Measurements from ENCODE around the gene STAG1. TPM values are rescaled to one million over a fixed set of nuclear protein-coding genes. Genes with fewer than 3 reads are reported as not detected.
"Not testable (repeated sequence)": the region's sequence is repeated elsewhere in the genome, so short reads cannot be mapped to it uniquely, and the experiment has no call there.

Gene STAG1
- total RNA-seq, 4 donors from 2014 or later: 39.3 to 53.3 (median 51.3) TPM

GRCh38 chr3:136752422-136753325 is 496 bp upstream of the STAG1 start:
- no peaks in the 10 kb centered on the region for H3K9me3 ChIP-seq
- 0% methylated on average over 11 to 16 of the region's 73 CpGs for WGBS, 2 donors (ENCODE audit: low coverage in 1 of 2)
- TF ChIP-seq CTCF (IDR thresholded peaks at IDR 0.05) (peak in 2 of 4 experiments; percentile 41 to 98), EP300 (IDR thresholded peaks at IDR 0.05) (no peak), POLR2A (IDR thresholded peaks at IDR 0.05) (peak; percentile 51 to 74), POLR2AphosphoS5 (IDR thresholded peaks at IDR 0.05) (no peak)
- peaks cover 0 to 48% (median 15%) of the 10 kb centered on the region in 3 donors for H3K4me1 ChIP-seq
- H3K36me3 ChIP-seq: no peaks in the 10 kb centered on the region
- peak overlapping the region; percentile 59 to 83 for H3K4me3 ChIP-seq
- peak overlapping the region; percentile 95 to 99 (median 99) for H3K27ac ChIP-seq
- ATAC-seq: peak; percentile 94
- H3K27me3 ChIP-seq: no peaks in the 10 kb centered on the region

GRCh38 chr3:136751316-136752171 is 634 bp downstream of the STAG1 start:
- WGBS, 2 donors (ENCODE audit: low coverage in 1 of 2): no CpG with 5 or more reads among the region's 97 CpGs
- no peaks in the 10 kb centered on the region for H3K36me3 ChIP-seq
- TF ChIP-seq EP300 (IDR thresholded peaks at IDR 0.05): no peak
- no peak for TF ChIP-seq CTCF (IDR thresholded peaks at IDR 0.05)
- ATAC-seq: peak; percentile 49
- H3K4me1 ChIP-seq: peaks cover 0 to 59% (median 15%) of the 10 kb centered on the region in 3 donors
- no peaks in the 10 kb centered on the region for H3K9me3 ChIP-seq
- peak overlapping the region; percentile 81 to 99 (median 99) for H3K27ac ChIP-seq
- no peaks in the 10 kb centered on the region for H3K27me3 ChIP-seq
- H3K4me3 ChIP-seq: peak overlapping the region; percentile 59 to 83

GRCh38 chr3:136750897-136751315 is 1.3 kb downstream of the STAG1 start:
- WGBS, 2 donors (ENCODE audit: low coverage in 1 of 2): 0 to 1% methylated on average over 7 to 9 of the region's 9 CpGs
- TF ChIP-seq POLR2A (IDR thresholded peaks at IDR 0.05): no peak
- TF ChIP-seq POLR2AphosphoS5 (IDR thresholded peaks at IDR 0.05): peak; percentile 5
- no peak for TF ChIP-seq CTCF (IDR thresholded peaks at IDR 0.05)
- no peak for TF ChIP-seq EP300 (IDR thresholded peaks at IDR 0.05)
- Histone ChIP-seq H3K9me3 (no peaks in the 10 kb centered on the region), H3K4me1 (peaks cover 0 to 66% (median 18%) of the 10 kb centered on the region in 3 donors), H3K36me3 (no peaks in the 10 kb centered on the region), H3K27ac (peak overlapping the region; percentile 81 to 99 (median 99)), H3K27me3 (no peaks in the 10 kb centered on the region), H3K4me3 (peak overlapping the region; percentile 59 to 83)
- ATAC-seq: no peak

GRCh38 chr3:136750209-136750896 is 1.8 kb downstream of the STAG1 start:
- peak overlapping the region; percentile 59 to 83 for H3K4me3 ChIP-seq
- TF ChIP-seq POLR2AphosphoS5 (IDR thresholded peaks at IDR 0.05) (no peak), CTCF (IDR thresholded peaks at IDR 0.05) (no peak), POLR2A (IDR thresholded peaks at IDR 0.05) (no peak), EP300 (IDR thresholded peaks at IDR 0.05) (no peak)
- no peaks in the 10 kb centered on the region for H3K27me3 ChIP-seq
- no peaks in the 10 kb centered on the region for H3K36me3 ChIP-seq
- H3K27ac ChIP-seq: peak overlapping the region; percentile 22 to 99 (median 86)
- 3 to 7% methylated on average over 8 of the region's 8 CpGs for WGBS, 2 donors (ENCODE audit: low coverage in 1 of 2)
- no peaks in the 10 kb centered on the region for H3K9me3 ChIP-seq
- peaks cover 0 to 71% (median 18%) of the 10 kb centered on the region in 3 donors for H3K4me1 ChIP-seq
- ATAC-seq: no peak

- Histone ChIP-seq H3K4me3 (peak overlapping the region in 1 of 2 donors; percentile 83), H3K27ac (peak overlapping the region in 2 of 4 donors; percentile 99), H3K4me1 (peaks cover 0 to 69% (median 18%) of the 10 kb centered on the region in 3 donors)
- H3K36me3 ChIP-seq, H3K27me3 ChIP-seq, ATAC-seq, H3K9me3 ChIP-seq: not testable (repeated sequence)
- WGBS, 2 donors (ENCODE audit: low coverage in 1 of 2): 61 to 72% methylated on average over 3 to 5 of the region's 6 CpGs
Observed at GRCh38 chr3:136749602-136750001, 2.6 kb downstream of the STAG1 start.
